ENCODE measurements around the gene RUNDC3A.

- TF ChIP-seq EZH2 (IDR thresholded peaks at IDR 0.05; ENCODE audit: borderline replicate concordance, low read length), result no peak
- no peak for TF ChIP-seq CTCF (conservative IDR thresholded peaks at IDR 0.05 in 1 of 2, IDR thresholded peaks at IDR 0.05 in 1 of 2; ENCODE audit: extremely low read depth in 1 of 2, insufficient read depth in 1 of 2, low read depth in 1 of 2, low read length in 2 of 2)
These were observed 14.7 kb upstream of the RUNDC3A start for GRCh38 chr17:44293509-44294226.
